Tibial artery (tissue), 4 donors: Measurements from ENCODE around the gene LRRC4B.

Experiments used
- DNase-seq, 2 donors: peaks; one replicate each; pipeline ENCODE4 v3.0.0-alpha.2; 2019
- H3K27ac ChIP-seq, 2 donors: fragments of 200-600 bp; sonication (generic) in 1 of 2; 1 replicate in 1 of 2; 2 replicates in 1 of 2; pipeline ENCODE4 v1.5.1; 2018 to 2019; ENCODE audit warnings: mild to moderate bottlenecking in 1 of 2
- H3K27me3 ChIP-seq, 2 donors: fragments of 200-600 bp; sonication (generic) in 1 of 2; one replicate each; pipeline versions ENCODE4 v1.5.1 to v1.6.0; 2016 to 2019
- H3K36me3 ChIP-seq, 3 donors: fragments of 200-600 bp; sonication (generic) in 2 of 3; one replicate each; pipeline ENCODE4 v1.5.1; 2016 to 2019; ENCODE audit warnings: mild to moderate bottlenecking in 2 of 3
- H3K4me1 ChIP-seq, 4 donors: fragments of 200-600 bp; sonication (generic) in 2 of 4; 1 replicate in 3 of 4; 2 replicates in 1 of 4; pipeline ENCODE4 v1.5.1; 2016 to 2019
- H3K4me3 ChIP-seq, 2 donors: fragments of 200-600 bp; sonication (generic) in 1 of 2; 1 replicate in 1 of 2; 2 replicates in 1 of 2; pipeline ENCODE4 v1.5.1; 2018 to 2019; ENCODE audit warnings: mild to moderate bottlenecking in 2 of 2
- H3K9me3 ChIP-seq, 3 donors: fragments of 200-600 bp; sonication (generic) in 1 of 3; one replicate each; pipeline ENCODE4 v1.5.1; 2016 to 2019
- CTCF ChIP-seq, 2 experiments: fragments of 200-600 bp in 1 of 2; fragments of 450-650 bp in 1 of 2; IDR thresholded peaks; one replicate each; pipeline ENCODE4 v1.5.1; 2017 to 2019; ENCODE audit warnings: antibody characterized with exemption in 2 of 2, mild to moderate bottlenecking in 1 of 2, moderate library complexity in 1 of 2
- intact Hi-C: fragments of 100-400 bp; cut with DNase I; formaldehyde crosslinking; loops from one replicate; pipeline ENCODE4 v1.15.0; 2023; ENCODE audit warnings: low total_unique reads

The LRRC4B gene

DNA sequence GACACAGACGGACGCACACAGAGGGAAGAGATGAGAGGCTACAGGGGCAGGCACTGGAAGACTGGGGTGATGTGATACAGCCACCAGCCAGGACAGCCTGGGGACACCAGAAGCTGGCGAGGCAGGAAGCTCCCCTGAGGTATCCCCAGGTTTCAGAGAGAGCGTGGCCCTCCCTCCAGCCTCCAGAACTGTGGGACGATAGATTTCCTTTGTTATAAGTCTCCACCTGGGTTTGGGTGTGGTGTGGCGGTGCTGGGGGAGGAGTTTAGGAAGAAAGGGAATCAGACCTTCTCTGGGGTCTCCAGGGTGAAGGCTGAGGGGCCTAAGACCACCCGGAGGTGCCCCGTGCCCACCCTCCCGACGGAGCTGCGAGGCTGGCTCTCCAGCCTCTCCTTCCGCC, 51.8 kb downstream of the LRRC4B start:
- Histone ChIP-seq H3K9me3 (no peaks in the 10 kb centered on the region), H3K4me1 (peaks cover 0 to 6% (median 3%) of the 10 kb centered on the region in 4 donors), H3K27ac (no peak overlapping the region), H3K36me3 (peaks cover 8 to 19% (median 11%) of the 10 kb centered on the region in 3 donors), H3K27me3 (no peaks in the 10 kb centered on the region), H3K4me3 (no peak overlapping the region)
- no peak for DNase-seq
- intact Hi-C loops: no loop called here
- TF ChIP-seq CTCF (IDR thresholded peaks at IDR 0.05): no peak

DNA sequence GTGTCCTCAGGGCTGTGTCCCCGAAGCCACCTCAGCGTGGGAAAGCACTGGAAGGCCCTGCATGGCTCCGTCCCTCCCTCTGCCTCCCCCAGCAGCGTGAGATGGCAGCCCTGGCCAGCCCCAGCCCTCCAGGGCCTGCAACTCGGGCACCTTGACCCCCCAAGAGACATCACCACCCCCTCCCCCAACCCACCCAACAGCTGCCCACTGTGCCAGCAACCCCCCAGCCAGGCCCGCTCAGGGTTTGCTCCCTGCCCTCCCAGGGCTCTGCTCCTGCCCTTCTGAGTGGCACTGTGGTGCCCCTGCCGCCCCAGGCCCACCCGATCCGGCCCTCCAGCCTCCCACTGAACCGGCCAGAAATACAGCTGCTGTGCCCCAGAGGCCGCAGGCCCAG, 53.1 kb downstream of the LRRC4B start:
- no peak overlapping the region for H3K4me3 ChIP-seq
- H3K9me3 ChIP-seq: no peaks in the 10 kb centered on the region
- no peak for DNase-seq
- H3K36me3 ChIP-seq: peaks cover 8 to 19% (median 11%) of the 10 kb centered on the region in 3 donors
- TF ChIP-seq CTCF (IDR thresholded peaks at IDR 0.05): no peak
- no peak overlapping the region for H3K27ac ChIP-seq
- H3K27me3 ChIP-seq: no peaks in the 10 kb centered on the region
- intact Hi-C loops: no loop called here
- H3K4me1 ChIP-seq: peaks cover 0 to 11% (median 10%) of the 10 kb centered on the region in 4 donors

- H3K27ac ChIP-seq: no peak overlapping the region
- H3K36me3 ChIP-seq: peaks cover 8 to 19% (median 11%) of the 10 kb centered on the region in 3 donors
- intact Hi-C loops: no loop called here
- H3K4me3 ChIP-seq: no peak overlapping the region
- H3K4me1 ChIP-seq: peaks cover 0 to 15% (median 12%) of the 10 kb centered on the region in 4 donors
- no peak for DNase-seq
- no peaks in the 10 kb centered on the region for H3K9me3 ChIP-seq
- no peaks in the 10 kb centered on the region for H3K27me3 ChIP-seq
- no peak for TF ChIP-seq CTCF (IDR thresholded peaks at IDR 0.05)
These were observed 53.7 kb downstream of the LRRC4B start for GRCh38 chr19:50514346-50515167.

DNA sequence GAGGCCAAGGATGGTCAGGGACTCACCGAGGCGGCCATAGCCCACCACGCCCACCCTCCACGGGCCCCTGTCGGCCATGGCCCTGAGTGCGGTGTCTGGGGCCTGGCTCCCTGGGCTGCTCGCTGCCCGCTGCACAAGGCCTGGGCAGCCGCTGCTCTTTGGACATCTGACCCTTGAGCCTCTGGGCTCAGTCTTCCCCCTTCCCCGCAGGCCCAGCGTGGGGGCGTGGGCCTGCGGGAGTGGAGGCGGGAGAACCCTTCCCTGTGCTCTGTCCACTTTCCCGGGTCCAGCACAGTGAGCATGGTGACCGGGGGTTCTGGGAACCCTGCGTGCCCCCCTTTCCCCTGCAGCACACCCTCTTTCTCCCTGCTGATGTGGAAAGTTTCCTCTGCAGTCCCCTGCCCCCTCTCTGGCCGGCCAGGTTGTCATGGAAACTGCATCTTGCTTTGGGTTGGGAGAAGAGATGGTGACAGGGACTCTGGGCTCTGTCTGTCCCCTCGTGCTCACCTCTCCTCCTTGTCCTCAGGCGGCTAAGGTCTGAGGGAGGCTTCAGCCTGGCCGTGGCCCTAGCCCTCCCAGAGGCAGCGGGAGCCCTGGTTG, 54.4 kb downstream of the LRRC4B start, which contains the start of gene ASPDH:
ASPDH (minus strand) TSS at position 168 of the 600 bp plus-strand sequence; CDS start at position 78, 90 bp downstream.
- TF ChIP-seq CTCF (IDR thresholded peaks at IDR 0.05): no peak
- H3K9me3 ChIP-seq: no peaks in the 10 kb centered on the region
- no peak for DNase-seq
- intact Hi-C loops: no loop called here
- H3K27ac ChIP-seq: peak within 1 kb of the TSS in 1 of 2 donors; percentile 13
- H3K4me3 ChIP-seq: no peak within 1 kb of the TSS
- peaks cover 0 to 16% (median 13%) of the 10 kb centered on the region in 4 donors for H3K4me1 ChIP-seq
- no peaks in the 10 kb centered on the region for H3K27me3 ChIP-seq
- H3K36me3 ChIP-seq: peaks cover 8 to 19% (median 10%) of the 10 kb centered on the region in 3 donors

DNA sequence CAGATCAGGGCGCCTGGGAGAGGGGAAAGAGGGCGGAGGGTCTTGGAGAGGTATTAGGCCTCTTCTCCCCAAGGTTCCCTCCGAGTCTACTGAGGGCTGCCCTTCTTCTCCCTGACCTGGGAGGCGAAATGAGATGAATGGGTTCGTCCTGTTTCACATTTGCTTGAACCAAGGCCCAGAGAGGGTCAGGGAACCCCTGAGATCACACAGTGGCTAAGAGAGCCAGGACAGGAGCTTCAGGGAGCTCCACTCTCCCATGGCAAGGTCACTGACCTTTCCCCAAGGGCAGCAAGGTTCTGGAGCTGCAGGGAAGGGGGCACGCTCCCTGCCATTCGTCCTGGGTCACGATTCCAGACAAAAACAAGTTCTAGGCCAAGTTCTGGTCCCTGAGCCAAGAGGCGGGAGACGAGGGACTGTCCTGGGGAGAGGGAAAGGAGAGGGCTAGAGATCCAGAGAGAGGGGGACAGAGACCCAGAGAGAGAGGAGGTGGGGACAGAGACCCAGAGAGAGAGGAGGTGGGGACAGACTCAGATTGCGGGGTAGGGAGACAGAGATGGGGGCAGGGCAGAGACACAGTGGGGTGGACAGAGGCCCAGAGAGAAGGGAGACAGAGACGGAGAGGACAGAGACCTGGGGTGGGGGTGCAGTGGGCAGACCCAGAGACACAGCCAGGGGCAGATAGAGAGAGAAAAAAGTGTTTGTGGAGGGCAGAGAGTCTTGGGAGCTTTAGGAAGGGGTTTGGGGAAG, 55.1 kb downstream of the LRRC4B start:
- Histone ChIP-seq H3K27ac (peak overlapping the region in 1 of 2 donors; percentile 13), H3K4me1 (peaks cover 0 to 16% (median 13%) of the 10 kb centered on the region in 4 donors), H3K4me3 (no peak overlapping the region), H3K36me3 (peaks cover 5 to 12% (median 5%) of the 10 kb centered on the region in 3 donors), H3K9me3 (no peaks in the 10 kb centered on the region), H3K27me3 (no peaks in the 10 kb centered on the region)
- TF ChIP-seq CTCF (IDR thresholded peaks at IDR 0.05): no peak
- no peak for DNase-seq
- intact Hi-C loops: no loop called here
